Measurements from ENCODE around the gene OLFML1.

Gene OLFML1

DNA sequence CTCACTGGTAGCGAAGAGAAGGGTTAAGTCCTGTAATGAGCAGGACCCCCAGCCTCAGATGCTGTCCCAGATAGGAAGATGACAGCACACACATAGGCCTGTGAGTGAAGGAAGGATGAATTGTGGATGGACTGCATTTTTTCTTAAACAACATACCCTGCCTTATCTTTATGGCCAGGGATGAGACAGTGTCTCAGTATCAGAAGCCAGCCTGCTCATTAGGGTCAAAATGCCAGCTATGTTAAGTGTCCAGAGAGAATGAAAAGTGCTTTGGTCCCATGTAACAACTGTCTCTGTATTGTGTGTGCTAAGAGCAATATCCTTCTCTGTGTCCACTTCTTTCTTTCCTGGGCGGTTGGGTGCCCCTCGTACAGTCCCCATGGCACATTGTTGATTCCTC, 58.7 kb downstream of the OLFML1 start:
- Histone ChIP-seq H3K27ac (replicated peaks) (no peak overlapping the region), H3K27me3 (ENCODE audit: insufficient read depth, poor library complexity, severe bottlenecking) (no peaks in the 10 kb centered on the region), H3K4me3 (replicated peaks; ENCODE audit: insufficient read depth, low read length) (no peak overlapping the region)
- TF ChIP-seq, protein P1, sequence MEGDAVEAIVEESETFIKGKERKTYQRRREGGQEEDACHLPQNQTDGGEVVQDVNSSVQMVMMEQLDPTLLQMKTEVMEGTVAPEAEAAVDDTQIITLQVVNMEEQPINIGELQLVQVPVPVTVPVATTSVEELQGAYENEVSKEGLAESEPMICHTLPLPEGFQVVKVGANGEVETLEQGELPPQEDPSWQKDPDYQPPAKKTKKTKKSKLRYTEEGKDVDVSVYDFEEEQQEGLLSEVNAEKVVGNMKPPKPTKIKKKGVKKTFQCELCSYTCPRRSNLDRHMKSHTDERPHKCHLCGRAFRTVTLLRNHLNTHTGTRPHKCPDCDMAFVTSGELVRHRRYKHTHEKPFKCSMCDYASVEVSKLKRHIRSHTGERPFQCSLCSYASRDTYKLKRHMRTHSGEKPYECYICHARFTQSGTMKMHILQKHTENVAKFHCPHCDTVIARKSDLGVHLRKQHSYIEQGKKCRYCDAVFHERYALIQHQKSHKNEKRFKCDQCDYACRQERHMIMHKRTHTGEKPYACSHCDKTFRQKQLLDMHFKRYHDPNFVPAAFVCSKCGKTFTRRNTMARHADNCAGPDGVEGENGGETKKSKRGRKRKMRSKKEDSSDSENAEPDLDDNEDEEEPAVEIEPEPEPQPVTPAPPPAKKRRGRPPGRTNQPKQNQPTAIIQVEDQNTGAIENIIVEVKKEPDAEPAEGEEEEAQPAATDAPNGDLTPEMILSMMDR (IDR thresholded peaks at IDR 0.05; ENCODE audit: insufficient read depth, low read length): no peak
- TF ChIP-seq, protein P2, sequence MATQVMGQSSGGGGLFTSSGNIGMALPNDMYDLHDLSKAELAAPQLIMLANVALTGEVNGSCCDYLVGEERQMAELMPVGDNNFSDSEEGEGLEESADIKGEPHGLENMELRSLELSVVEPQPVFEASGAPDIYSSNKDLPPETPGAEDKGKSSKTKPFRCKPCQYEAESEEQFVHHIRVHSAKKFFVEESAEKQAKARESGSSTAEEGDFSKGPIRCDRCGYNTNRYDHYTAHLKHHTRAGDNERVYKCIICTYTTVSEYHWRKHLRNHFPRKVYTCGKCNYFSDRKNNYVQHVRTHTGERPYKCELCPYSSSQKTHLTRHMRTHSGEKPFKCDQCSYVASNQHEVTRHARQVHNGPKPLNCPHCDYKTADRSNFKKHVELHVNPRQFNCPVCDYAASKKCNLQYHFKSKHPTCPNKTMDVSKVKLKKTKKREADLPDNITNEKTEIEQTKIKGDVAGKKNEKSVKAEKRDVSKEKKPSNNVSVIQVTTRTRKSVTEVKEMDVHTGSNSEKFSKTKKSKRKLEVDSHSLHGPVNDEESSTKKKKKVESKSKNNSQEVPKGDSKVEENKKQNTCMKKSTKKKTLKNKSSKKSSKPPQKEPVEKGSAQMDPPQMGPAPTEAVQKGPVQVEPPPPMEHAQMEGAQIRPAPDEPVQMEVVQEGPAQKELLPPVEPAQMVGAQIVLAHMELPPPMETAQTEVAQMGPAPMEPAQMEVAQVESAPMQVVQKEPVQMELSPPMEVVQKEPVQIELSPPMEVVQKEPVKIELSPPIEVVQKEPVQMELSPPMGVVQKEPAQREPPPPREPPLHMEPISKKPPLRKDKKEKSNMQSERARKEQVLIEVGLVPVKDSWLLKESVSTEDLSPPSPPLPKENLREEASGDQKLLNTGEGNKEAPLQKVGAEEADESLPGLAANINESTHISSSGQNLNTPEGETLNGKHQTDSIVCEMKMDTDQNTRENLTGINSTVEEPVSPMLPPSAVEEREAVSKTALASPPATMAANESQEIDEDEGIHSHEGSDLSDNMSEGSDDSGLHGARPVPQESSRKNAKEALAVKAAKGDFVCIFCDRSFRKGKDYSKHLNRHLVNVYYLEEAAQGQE (IDR thresholded peaks at IDR 0.05; ENCODE audit: insufficient replicate concordance, low read depth): no peak
- TF ChIP-seq GABPA (IDR thresholded peaks at IDR 0.05; ENCODE audit: low read depth): no peak
- TF ChIP-seq SPI1 (IDR thresholded peaks at IDR 0.05; ENCODE audit: borderline replicate concordance, low read depth): no peak
- TF ChIP-seq POLR2AphosphoS5 (IDR thresholded peaks at IDR 0.05; ENCODE audit: low read depth): no peak
- DNase-seq (ENCODE audit: low read depth in 1 of 2, low spot score in 1 of 2): no peak

DNA sequence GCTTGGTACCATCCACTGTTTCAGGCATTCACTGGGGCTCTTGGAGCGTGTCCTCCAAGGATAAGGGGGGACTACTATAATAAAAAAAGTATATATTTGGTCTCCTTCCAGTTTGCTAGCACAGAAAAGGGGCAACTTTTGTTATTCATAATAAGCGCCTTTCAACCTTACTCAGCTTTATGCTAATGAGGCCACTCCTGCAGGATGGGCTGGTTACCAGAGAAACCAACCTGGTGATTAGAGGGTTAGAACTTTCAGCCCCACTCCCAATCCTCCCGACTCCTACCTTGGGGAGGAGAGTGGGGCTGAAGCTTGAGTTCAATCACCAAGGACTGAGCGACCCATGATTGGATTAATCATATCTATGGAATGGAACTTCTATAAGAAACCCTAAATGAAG, 60.3 kb downstream of the OLFML1 start:
- H3K27ac ChIP-seq (replicated peaks): no peak overlapping the region
- H3K4me3 ChIP-seq (replicated peaks; ENCODE audit: insufficient read depth, low read length): no peak overlapping the region
- TF ChIP-seq POLR2AphosphoS5 (IDR thresholded peaks at IDR 0.05; ENCODE audit: low read depth) (no peak), SPI1 (IDR thresholded peaks at IDR 0.05; ENCODE audit: borderline replicate concordance, low read depth) (no peak)
- TF ChIP-seq, protein P1 (IDR thresholded peaks at IDR 0.05; ENCODE audit: insufficient read depth, low read length): no peak
- no peak for DNase-seq (ENCODE audit: low read depth in 1 of 2, low spot score in 1 of 2)
- no peaks in the 10 kb centered on the region for H3K27me3 ChIP-seq (ENCODE audit: insufficient read depth, poor library complexity, severe bottlenecking)

DNA sequence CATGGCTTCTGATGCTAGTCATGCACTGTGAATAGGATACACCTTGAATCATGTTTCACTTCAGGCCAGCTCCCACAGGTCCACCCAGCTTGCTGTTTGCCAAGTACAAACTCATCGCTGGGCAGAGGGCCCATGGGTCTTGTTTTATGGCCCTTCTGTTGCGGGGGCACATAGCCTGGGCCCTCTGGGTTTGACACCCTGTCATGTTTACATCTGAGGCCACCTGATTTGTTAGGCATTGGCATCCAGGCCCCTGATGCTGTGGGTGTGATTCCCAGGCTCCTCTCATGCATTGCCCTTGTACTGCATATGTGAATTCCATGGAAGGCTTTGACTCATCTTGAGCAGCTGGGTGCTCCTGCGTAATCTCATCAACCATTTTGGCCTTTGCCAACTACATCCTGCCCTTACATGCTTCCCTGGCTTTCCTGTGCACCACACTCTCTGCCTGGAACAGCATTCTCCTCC, 61.1 kb downstream of the OLFML1 start:
- no peak overlapping the region for H3K4me3 ChIP-seq (replicated peaks; ENCODE audit: insufficient read depth, low read length)
- H3K27me3 ChIP-seq (ENCODE audit: insufficient read depth, poor library complexity, severe bottlenecking): no peaks in the 10 kb centered on the region
- TF ChIP-seq SPI1 (IDR thresholded peaks at IDR 0.05; ENCODE audit: borderline replicate concordance, low read depth): no peak
- TF ChIP-seq, protein P2 (IDR thresholded peaks at IDR 0.05; ENCODE audit: insufficient replicate concordance, low read depth): no peak
- TF ChIP-seq, protein P1 (IDR thresholded peaks at IDR 0.05; ENCODE audit: insufficient read depth, low read length): no peak
- TF ChIP-seq GABPA (IDR thresholded peaks at IDR 0.05; ENCODE audit: low read depth): no peak
- no peak for TF ChIP-seq POLR2AphosphoS5 (IDR thresholded peaks at IDR 0.05; ENCODE audit: low read depth)
- H3K27ac ChIP-seq (replicated peaks): no peak overlapping the region
- no peak for DNase-seq (ENCODE audit: low read depth in 1 of 2, low spot score in 1 of 2)

DNA sequence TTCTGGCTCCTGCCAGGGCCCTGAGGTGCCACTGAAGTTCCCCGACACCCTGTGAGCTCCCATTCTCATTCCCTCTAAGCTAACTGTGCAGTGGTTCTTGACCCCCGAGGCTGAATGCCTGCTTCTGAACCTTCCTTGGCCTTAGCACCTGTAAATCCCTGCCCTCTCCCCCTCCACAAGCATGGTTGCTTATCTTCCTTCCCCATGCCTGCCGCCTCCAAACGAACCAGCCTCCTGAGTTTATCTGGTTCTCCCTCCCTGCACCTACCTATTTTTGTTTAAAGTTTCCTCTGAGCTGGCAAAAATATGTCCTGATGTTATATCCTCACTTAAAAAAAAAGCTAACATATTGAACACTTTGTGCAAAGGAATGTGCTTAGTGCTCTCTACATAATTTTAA, 62.4 kb downstream of the OLFML1 start:
- Histone ChIP-seq H3K27ac (replicated peaks) (no peak overlapping the region), H3K27me3 (ENCODE audit: insufficient read depth, poor library complexity, severe bottlenecking) (no peaks in the 10 kb centered on the region), H3K4me3 (replicated peaks; ENCODE audit: insufficient read depth, low read length) (no peak overlapping the region)
- TF ChIP-seq POLR2AphosphoS5 (IDR thresholded peaks at IDR 0.05; ENCODE audit: low read depth) (no peak), SPI1 (IDR thresholded peaks at IDR 0.05; ENCODE audit: borderline replicate concordance, low read depth) (no peak), GABPA (IDR thresholded peaks at IDR 0.05; ENCODE audit: low read depth) (no peak)
- TF ChIP-seq, protein P1 (IDR thresholded peaks at IDR 0.05; ENCODE audit: insufficient read depth, low read length): no peak
- TF ChIP-seq, protein P2 (IDR thresholded peaks at IDR 0.05; ENCODE audit: insufficient replicate concordance, low read depth): no peak
- no peak for DNase-seq (ENCODE audit: low read depth in 1 of 2, low spot score in 1 of 2)

Data from HL-60 (cell line).